ENCODE results near the gene HSFX2. TPM values are rescaled to one million over a fixed set of nuclear protein-coding genes. Genes with fewer than 3 reads are reported as not detected.

Gene HSFX2
- total and polyA plus RNA-seq, 8 donors, result 0.17 to 1.2 (median 0.49) TPM

- no peaks in the 10 kb centered on the region for H3K36me3 ChIP-seq
- DNase-seq (no peak), ATAC-seq (no peak)
- H3K27me3 ChIP-seq, result no peaks in the 10 kb centered on the region
- H3K27ac ChIP-seq, result no peak overlapping the region
- no peaks in the 10 kb centered on the region for H3K9me3 ChIP-seq
- H3K4me3 ChIP-seq, result no peak overlapping the region
- no peak for TF ChIP-seq CTCF (IDR thresholded peaks at IDR 0.05)
- intact Hi-C loops (cut with DNase I), result no loop called here
- no peaks in the 10 kb centered on the region for H3K4me1 ChIP-seq
These were observed 43.7 kb upstream of the HSFX2 start for GRCh38 chrX:149638860-149639259.

DNA sequence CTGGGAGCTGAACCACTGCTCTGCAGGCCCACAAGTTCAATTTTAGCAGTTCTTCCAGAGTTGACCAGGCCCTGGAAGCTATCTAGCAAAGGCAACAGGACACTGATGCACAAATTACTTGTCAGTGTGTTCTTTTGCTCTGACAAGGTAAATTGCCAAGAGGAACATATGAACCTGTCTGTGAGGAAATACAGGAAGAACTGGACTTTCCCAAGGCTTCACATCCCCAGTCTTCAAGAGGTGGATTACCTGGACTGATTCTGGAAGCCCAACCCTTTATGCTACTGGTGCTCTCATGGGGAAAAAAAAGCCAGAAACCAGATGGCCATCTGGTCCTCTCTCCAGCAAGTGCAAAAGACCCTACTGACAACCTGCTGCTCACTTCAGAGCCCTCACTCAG lies 38.4 kb upstream of the HSFX2 start:
- H3K27me3 ChIP-seq, result no peaks in the 10 kb centered on the region
- no peak overlapping the region for H3K4me3 ChIP-seq
- ATAC-seq (no peak), DNase-seq (no peak)
- peaks cover 0 to 7% of the 10 kb centered on the region in 2 donors for H3K4me1 ChIP-seq
- no peaks in the 10 kb centered on the region for H3K9me3 ChIP-seq
- no peak overlapping the region for H3K27ac ChIP-seq
- H3K36me3 ChIP-seq, result no peaks in the 10 kb centered on the region
- no peak for TF ChIP-seq CTCF (IDR thresholded peaks at IDR 0.05)
- intact Hi-C loops (cut with DNase I), result no loop called here

DNA sequence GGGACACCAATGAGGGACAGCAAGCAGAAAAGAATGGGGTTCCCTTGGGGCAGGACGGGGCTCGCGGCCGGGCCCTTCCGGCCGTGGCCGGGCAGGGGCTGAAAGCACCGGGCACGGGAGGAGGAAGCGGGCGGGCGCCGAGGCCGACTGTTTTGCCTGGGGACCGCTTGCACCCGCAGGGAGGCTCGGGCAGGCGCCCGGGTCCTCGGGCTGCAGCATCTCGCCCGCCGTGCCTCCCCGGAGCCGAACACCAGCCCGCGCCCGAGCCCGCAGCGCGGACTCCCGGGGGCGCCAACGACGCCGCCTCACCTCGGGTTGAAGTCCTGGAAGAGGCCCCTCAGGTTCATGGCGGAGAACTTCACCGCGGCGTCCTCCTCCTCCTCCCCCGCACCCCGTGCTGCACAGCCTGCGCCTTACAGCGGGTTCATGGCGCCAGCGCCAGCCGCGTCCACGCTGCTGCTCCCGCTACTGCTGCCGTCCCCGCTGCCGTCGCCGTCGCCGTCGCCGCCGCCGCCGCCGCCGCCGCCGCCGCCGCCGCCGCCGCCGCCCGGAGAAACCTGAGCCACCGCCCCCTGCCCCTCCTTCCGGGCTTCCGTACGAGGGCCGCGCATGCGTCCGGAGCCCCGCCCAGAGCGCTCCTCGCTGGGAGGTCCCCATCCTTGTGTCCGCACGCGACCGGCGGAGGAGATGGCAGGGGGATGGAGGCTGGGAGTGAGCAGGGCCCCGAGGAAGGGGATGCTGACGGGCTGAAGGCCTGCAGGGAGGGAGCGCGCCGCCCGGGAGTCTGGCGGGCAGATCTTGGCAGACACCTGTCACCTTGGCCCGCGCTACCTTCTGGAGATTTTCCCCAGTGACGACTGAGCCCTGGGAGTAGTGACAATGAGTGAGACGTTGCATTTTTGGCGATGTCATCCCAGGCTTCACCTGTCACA lies 36.4 kb upstream of the HSFX2 start, which contains the start of gene TMEM185A:
Gene TMEM185A (minus strand): TSS at position 559 of the 932 bp plus-strand sequence. CDS start 212 bp downstream, at position 347.
- H3K9me3 ChIP-seq, result no peaks in the 10 kb centered on the region
- peak; percentile 40 to 91 (median 66) for DNase-seq
- ATAC-seq, result peak; percentile 90
- peaks cover 0 to 7% of the 10 kb centered on the region in 2 donors for H3K4me1 ChIP-seq
- no peaks in the 10 kb centered on the region for H3K27me3 ChIP-seq
- peak within 1 kb of the TSS; percentile 26 to 61 for H3K27ac ChIP-seq
- no peaks in the 10 kb centered on the region for H3K36me3 ChIP-seq
- intact Hi-C loops (cut with DNase I), result no loop called here
- H3K4me3 ChIP-seq, result peak within 1 kb of the TSS; percentile 61 to 71
- no peak for TF ChIP-seq CTCF (IDR thresholded peaks at IDR 0.05)

DNA sequence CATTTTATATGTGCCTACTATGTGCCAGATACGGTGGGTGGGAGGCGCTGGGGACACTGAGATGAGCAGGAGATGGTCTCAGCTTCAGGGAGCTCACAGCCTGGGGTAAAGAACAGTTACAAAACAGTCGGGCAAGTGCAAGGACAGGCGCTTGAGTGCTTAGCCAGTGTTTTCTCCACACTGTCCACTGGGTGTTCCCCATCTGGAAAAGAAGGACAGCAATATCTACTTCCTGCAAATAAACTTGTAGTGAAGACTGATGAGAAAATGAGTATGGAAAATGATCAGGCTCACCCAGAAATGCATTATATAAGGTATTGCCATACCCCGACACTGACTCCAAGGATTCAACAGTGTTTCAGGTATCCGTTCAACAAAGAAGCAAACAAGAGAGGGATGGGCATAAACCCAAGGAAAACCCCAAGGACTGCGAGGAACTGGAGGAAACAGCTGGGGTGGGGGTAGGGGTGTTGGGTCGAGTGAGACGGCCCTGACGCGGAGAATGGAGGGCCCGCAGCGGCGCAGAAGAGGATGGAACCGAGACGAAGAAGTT lies 35.6 kb upstream of the HSFX2 start:
- peaks cover 0 to 7% of the 10 kb centered on the region in 2 donors for H3K4me1 ChIP-seq
- peak overlapping the region; percentile 61 to 71 for H3K4me3 ChIP-seq
- DNase-seq (peak in 2 of 4 donors; percentile 13 to 19), ATAC-seq (peak; percentile 60)
- no peaks in the 10 kb centered on the region for H3K36me3 ChIP-seq
- H3K9me3 ChIP-seq, result no peaks in the 10 kb centered on the region
- H3K27me3 ChIP-seq, result no peaks in the 10 kb centered on the region
- intact Hi-C loops (cut with DNase I), result no loop called here
- TF ChIP-seq CTCF (IDR thresholded peaks at IDR 0.05), result no peak
- H3K27ac ChIP-seq, result peak overlapping the region; percentile 26 to 61

DNA sequence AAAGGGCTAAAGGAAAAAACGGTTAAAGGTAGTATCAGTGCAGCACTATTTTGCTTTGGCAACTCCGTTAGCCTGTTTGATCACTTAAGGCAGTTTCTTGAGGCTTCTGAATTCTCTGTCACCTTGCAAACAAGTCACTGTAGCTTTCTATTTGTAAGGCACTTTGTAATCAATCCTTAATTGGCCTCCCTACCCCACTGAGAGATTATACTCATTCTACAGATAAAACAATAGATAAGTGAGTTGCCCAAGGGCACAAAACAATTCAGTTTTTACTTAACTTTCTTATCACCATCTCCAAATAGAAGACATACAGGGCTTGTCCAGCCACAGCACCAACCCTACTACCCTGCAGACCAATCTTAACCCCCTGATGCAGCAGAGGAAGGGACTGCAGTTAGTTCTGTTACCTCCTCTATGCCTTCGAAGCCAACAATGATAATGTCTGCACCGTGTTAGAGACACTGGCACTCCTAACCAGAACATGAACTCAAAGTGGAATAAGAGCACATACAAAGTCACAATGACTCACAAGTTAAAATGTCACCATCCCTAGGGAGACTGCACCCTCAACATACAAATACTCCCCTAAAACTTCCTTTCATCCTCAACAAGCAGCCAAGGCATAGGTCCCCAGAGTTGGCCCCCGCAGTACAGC lies 34.7 kb upstream of the HSFX2 start:
- Histone ChIP-seq H3K9me3 (no peaks in the 10 kb centered on the region), H3K36me3 (no peaks in the 10 kb centered on the region), H3K27me3 (no peaks in the 10 kb centered on the region), H3K27ac (no peak overlapping the region), H3K4me3 (peak overlapping the region in 1 of 2 donors; percentile 71), H3K4me1 (peaks cover 0 to 7% of the 10 kb centered on the region in 2 donors)
- no peak for DNase-seq
- intact Hi-C loops (cut with DNase I), result no loop called here
- TF ChIP-seq CTCF (IDR thresholded peaks at IDR 0.05), result no peak
- no peak for ATAC-seq

Data from left lung (tissue), 10 donors.